IMR-90 (cell line): ENCODE results near the gene MKNK2. TPM values are rescaled to one million over a fixed set of nuclear protein-coding genes. Genes with fewer than 3 reads are reported as not detected.

ENCODE experiments used
- ATAC-seq: fragments of 200-7000 bp; cut with Tn5 transposase; 2 replicates; pipeline ENCODE4 v1.9.1; 2020; ENCODE audit warnings: low read depth, mild to moderate bottlenecking, moderate library complexity
- BruUV-seq: library from RNA; stranded (reverse); fragments of 400-500 nt; replicated peaks from 2 replicates; lab custom pipeline; 2021; lab: Mats Ljungman, UMichigan
- CTCF ChIA-PET: fragments of 300-600 bp; formaldehyde crosslinking; extraction: SDS; loops from one replicate; lab custom pipeline; 2021; ENCODE audit warnings: antibody characterized with exemption; lab: Yijun Ruan, JAX
- POLR2A ChIA-PET: fragments of 300-600 bp; sonication (Branson Sonifier 250); formaldehyde crosslinking; loops from one replicate; lab custom pipeline; 2022; ENCODE audit warnings: antibody characterized with exemption; ENCODE audit not compliant: unreplicated experiment; lab: Charles Lee
- DNase-seq: peaks from one replicate; pipeline ENCODE4 v3.0.0; 2013
- H2AFZ ChIP-seq: replicated peaks from 2 replicates; pipeline ENCODE3; 2013; ENCODE audit warnings: low read length, mild to moderate bottlenecking; ENCODE audit not compliant: poor library complexity
- H2AK5ac ChIP-seq: 2 replicates; pipeline ENCODE4 v1.6.1; 2013; ENCODE audit warnings: low read depth, low read length, inconsistent platforms
- H2AK9ac ChIP-seq: replicated peaks from 2 replicates; pipeline ENCODE3; 2013; ENCODE audit warnings: mild to moderate bottlenecking, low read depth, low read length, moderate library complexity; ENCODE audit not compliant: poor library complexity
- H2BK120ac ChIP-seq: 2 replicates; pipeline ENCODE4 v1.6.1; 2013; ENCODE audit warnings: low read depth, low read length, inconsistent platforms
- H2BK15ac ChIP-seq: 3 replicates; pipeline ENCODE4 v1.6.1; 2013; ENCODE audit warnings: low read depth, low read length, inconsistent platforms
- H2BK20ac ChIP-seq: 2 replicates; pipeline ENCODE4 v1.6.1; 2013; ENCODE audit warnings: low read depth, mild to moderate bottlenecking, inconsistent platforms, low read length, moderate library complexity
- H2BK5ac ChIP-seq: 2 replicates; pipeline ENCODE4 v1.6.1; 2013; ENCODE audit warnings: mild to moderate bottlenecking, low read depth, low read length, inconsistent platforms; ENCODE audit not compliant: poor library complexity, severe bottlenecking
- H3K14ac ChIP-seq: replicated peaks from 2 replicates; pipeline ENCODE4 v1.6.1; 2013; ENCODE audit warnings: low read depth, low read length, inconsistent platforms
- H3K18ac ChIP-seq: 2 replicates; pipeline ENCODE4 v1.6.1; 2013; ENCODE audit warnings: low read depth, low read length, control low read depth
- H3K23ac ChIP-seq: 2 replicates; pipeline ENCODE4 v1.6.1; 2013; ENCODE audit warnings: low read depth, low read length, inconsistent platforms
- H3K27ac ChIP-seq: 2 replicates; pipeline ENCODE4 v1.5.1; 2013; ENCODE audit warnings: mild to moderate bottlenecking, control low read depth, low read length; ENCODE audit not compliant: insufficient read depth
- H3K27me3 ChIP-seq: 2 replicates; pipeline ENCODE4 v1.6.1; 2013; ENCODE audit warnings: low read length; ENCODE audit not compliant: control insufficient read depth, insufficient read depth
- H3K36me3 ChIP-seq: 2 replicates; pipeline ENCODE4 v1.6.1; 2013; ENCODE audit warnings: low read length, mixed read lengths; ENCODE audit not compliant: control insufficient read depth, insufficient read depth
- H3K4ac ChIP-seq: 2 replicates; pipeline ENCODE4 v1.6.1; 2013; ENCODE audit warnings: low read depth, low read length, inconsistent platforms
- H3K4me1 ChIP-seq: 2 replicates; pipeline ENCODE4 v1.6.1; 2013; ENCODE audit warnings: low read length, mixed read lengths; ENCODE audit not compliant: control insufficient read depth, insufficient read depth
- H3K4me2 ChIP-seq: 2 replicates; pipeline ENCODE4 v1.6.1; 2013; ENCODE audit warnings: low read depth, mild to moderate bottlenecking, control low read depth, low read length, moderate library complexity
- H3K4me3 ChIP-seq: 2 replicates; pipeline ENCODE4 v1.5.1; 2013; ENCODE audit warnings: low read depth, mild to moderate bottlenecking, control low read depth, low read length, moderate library complexity; ENCODE audit not compliant: insufficient read depth
- H3K56ac ChIP-seq: 2 replicates; pipeline ENCODE4 v1.6.1; 2013; ENCODE audit warnings: low read length, inconsistent platforms; ENCODE audit not compliant: insufficient read depth; ENCODE audit errors: extremely low read depth
- H3K79me1 ChIP-seq, 2 experiments: 2 replicates each; pipeline ENCODE4 v1.6.1; 2013; ENCODE audit warnings: low read length in 2 of 2, inconsistent platforms in 1 of 2, low read depth in 1 of 2
- H3K9ac ChIP-seq: 2 replicates; pipeline ENCODE4 v1.6.1; 2013; ENCODE audit warnings: low read depth, low read length, control low read depth
- H3K9me1 ChIP-seq: 2 replicates; pipeline ENCODE4 v1.6.1; 2013; ENCODE audit warnings: low read length, inconsistent platforms; ENCODE audit not compliant: insufficient read depth
- H3K9me3 ChIP-seq: 2 replicates; pipeline ENCODE4 v1.6.1; 2013; ENCODE audit warnings: low read length; ENCODE audit not compliant: control insufficient read depth, insufficient read depth
- H4K20me1 ChIP-seq: 2 replicates; pipeline ENCODE4 v1.6.1; 2013; ENCODE audit warnings: low read length, inconsistent platforms; ENCODE audit not compliant: insufficient read depth
- H4K5ac ChIP-seq: 2 replicates; pipeline ENCODE4 v1.6.1; 2013; ENCODE audit warnings: mild to moderate bottlenecking, low read depth, low read length, control low read depth
- H4K8ac ChIP-seq, 2 experiments: 2 replicates each; pipeline ENCODE4 v1.6.1; 2013; ENCODE audit warnings: low read depth in 2 of 2, low read length in 2 of 2, control low read depth in 1 of 2, inconsistent platforms in 1 of 2
- H4K91ac ChIP-seq: 2 replicates; pipeline ENCODE4 v1.6.1; 2013; ENCODE audit warnings: low read depth, low read length, inconsistent platforms; ENCODE audit not compliant: insufficient read depth
- CEBPB ChIP-seq: IDR thresholded peaks from 2 replicates; pipeline ENCODE4 v1.6.1; 2012; ENCODE audit warnings: low read depth, low read length, improper control_type of control experiment
- WGBS, 2 experiments: methylation state at CpG; one replicate each; pipeline versions ENCODE4 v1.1.5 to v1.1.7; 2013; ENCODE audit warnings: missing lambda C conversion rate in 2 of 2; ENCODE audit not compliant: insufficient read length in 1 of 2; ENCODE audit errors: extremely low coverage in 2 of 2; 5-methylcytosine and 5-hydroxymethylcytosine counted together
- dilution Hi-C: fragments of 300-500 bp; cut with HindIII; formaldehyde crosslinking; loops from one replicate; pipeline ENCODE4 v1.14.3; 2018; ENCODE audit warnings: low sequenced_read_pairs; ENCODE audit not compliant: unreplicated experiment
- in situ Hi-C: fragments of 300-500 bp; cut with MboI; formaldehyde crosslinking; loops from 3 replicates; pipeline ENCODE4 v1.14.3; 2019; ENCODE audit warnings: low sequenced_read_pairs, inconsistent platforms, mixed read lengths
- intact Hi-C: fragments of 100-400 bp; cut with micrococcal nuclease; formaldehyde crosslinking; loops from 2 replicates; pipeline ENCODE4 v1.10.0; 2022
- polyA plus RNA-seq, 3 experiments: library from polyadenylated mRNA; depleted of rRNA; stranded (reverse); fragments of >200 nt; gene quantifications; 2 replicates each; pipeline ENCODE4 v1.2.3, GENCODE V29; 2012; ENCODE audit warnings: low replicate concordance in 1 of 3
- total RNA-seq: library from RNA; depleted of rRNA; stranded (reverse); fragments of >200 nt; gene quantifications from 2 replicates; pipeline ENCODE4 v1.2.3, GENCODE V29; 2012

Gene MKNK2
- total and polyA plus RNA-seq, 2 of the 4 experiments (the other 2 are of a cell fraction), result 21.9 to 31.8 TPM

GRCh38 chr19:2080336-2080988, 29.4 kb upstream of the MKNK2 start:
- H4K20me1 ChIP-seq, result peaks cover 14% of the 10 kb centered on the region
- no peak overlapping the region for H3K4ac ChIP-seq
- no peak overlapping the region for H4K91ac ChIP-seq
- no peak overlapping the region for H2AFZ ChIP-seq
- H3K4me1 ChIP-seq, result no peaks in the 10 kb centered on the region
- H3K36me3 ChIP-seq, result peaks cover 62% of the 10 kb centered on the region
- H2BK120ac ChIP-seq, result no peak overlapping the region
- no peak overlapping the region for H2BK5ac ChIP-seq
- no peak overlapping the region for H3K56ac ChIP-seq
- H4K8ac ChIP-seq, result no peak overlapping the region
- no peak overlapping the region for H2BK20ac ChIP-seq
- H3K23ac ChIP-seq, result no peak overlapping the region
- no peak overlapping the region for H4K5ac ChIP-seq
- H3K9me1 ChIP-seq, result no peaks in the 10 kb centered on the region
- H3K27me3 ChIP-seq, result no peaks in the 10 kb centered on the region
- no peak for TF ChIP-seq CEBPB
- no peak overlapping the region for H3K18ac ChIP-seq
- ATAC-seq, result no peak
- H3K9me3 ChIP-seq, result no peaks in the 10 kb centered on the region
- WGBS, 2 experiments, result 79% methylated on average over 9 of the region's 23 CpGs; no CpG with 5 or more reads in 1 of the 2 experiments
- intact Hi-C loops, result no loop called here
- in situ Hi-C loops, result no loop called here
- no peak overlapping the region for H2AK9ac ChIP-seq
- BruUV-seq, result no TSS peak
- no peak overlapping the region for H2BK15ac ChIP-seq
- H3K79me1 ChIP-seq, result peaks cover 20 to 35% of the 10 kb centered on the region in 2 experiments; a peak in 3 of 4 replicates
- ChIA-PET CTCF (no interaction called here), POLR2A (no interaction called here)
- no peak overlapping the region for H2AK5ac ChIP-seq
- H3K4me3 ChIP-seq, result no peak overlapping the region
- H3K9ac ChIP-seq, result no peak overlapping the region
- H3K4me2 ChIP-seq, result no peak overlapping the region
- dilution Hi-C loops, result no loop called here
- DNase-seq, result no peak
- H3K14ac ChIP-seq, result no peak overlapping the region
- no peak overlapping the region for H3K27ac ChIP-seq
